ENCODE data around the gene NDE1.
"Not testable (repeated sequence)": the region's sequence is repeated elsewhere in the genome, so short reads cannot be mapped to it uniquely, and the experiment has no call there.

The NDE1 gene

GRCh38 chr16:15652293-15653001 is 2.4 kb downstream of the NDE1 start:
- no peak for DNase-seq

DNA sequence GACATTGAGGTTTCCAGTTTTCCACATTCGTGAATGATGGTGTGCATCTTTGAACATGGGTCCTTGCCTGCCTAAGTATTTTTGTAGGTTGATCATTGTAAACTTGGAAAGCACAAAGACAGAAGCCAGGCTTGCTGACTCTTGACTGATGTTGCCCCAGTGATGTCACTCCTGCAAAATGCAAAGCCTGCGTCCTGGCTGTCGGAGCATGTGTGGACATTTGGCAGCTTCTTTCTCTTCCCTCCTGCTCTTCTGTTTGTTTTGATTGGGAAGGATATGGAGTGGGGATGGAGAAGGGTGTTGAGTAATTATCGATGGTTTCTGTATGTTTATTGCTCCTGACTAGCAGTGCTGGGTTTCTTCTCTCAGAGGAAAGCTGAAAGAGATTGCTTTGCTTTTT is 3.2 kb downstream of the NDE1 start:
- DNase-seq = peak; percentile 86

DNA sequence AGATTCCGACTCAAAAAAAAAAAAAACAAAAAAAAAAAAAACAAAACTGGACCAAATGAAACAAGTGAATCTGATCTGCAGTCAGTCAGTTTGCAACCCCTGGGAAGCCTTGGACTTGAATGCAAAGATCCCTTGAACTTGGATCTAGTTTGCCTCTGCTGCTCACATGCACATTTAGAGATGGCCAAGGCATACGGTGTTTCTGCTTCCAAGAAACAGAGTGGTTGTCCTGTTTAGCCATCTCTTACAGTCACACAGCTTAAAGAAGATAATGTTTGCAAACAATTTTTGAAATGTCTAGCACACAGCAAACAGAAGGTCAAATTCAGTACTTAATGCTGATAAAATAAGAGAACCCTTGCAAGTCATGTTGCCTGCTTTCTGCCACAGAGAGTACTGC is 4.5 kb downstream of the NDE1 start:
- DNase-seq = no peak

GRCh38 chr16:15655561-15655960 is 5.5 kb downstream of the NDE1 start:
- DNase-seq = not testable (repeated sequence)

DNA sequence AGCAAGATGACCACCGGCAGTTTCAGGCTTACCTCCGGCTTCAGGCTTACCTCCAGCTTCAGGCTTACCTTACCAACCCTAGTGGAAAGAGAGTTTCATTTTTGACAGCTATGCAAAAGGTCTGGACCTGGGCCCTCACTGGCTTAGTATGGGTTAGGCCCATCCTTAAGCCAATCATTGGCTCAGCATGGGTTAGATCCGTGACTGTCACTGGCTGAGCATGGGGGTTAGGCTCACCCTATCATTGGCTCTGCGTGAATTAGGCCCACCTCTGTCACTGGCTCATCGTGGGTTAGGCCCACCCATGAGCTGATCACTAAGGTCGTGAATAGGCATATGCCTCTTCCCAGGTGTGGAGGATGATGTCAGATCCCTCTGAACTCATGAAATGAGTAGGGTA is 8.1 kb downstream of the NDE1 start:
- no peak for DNase-seq

DNA sequence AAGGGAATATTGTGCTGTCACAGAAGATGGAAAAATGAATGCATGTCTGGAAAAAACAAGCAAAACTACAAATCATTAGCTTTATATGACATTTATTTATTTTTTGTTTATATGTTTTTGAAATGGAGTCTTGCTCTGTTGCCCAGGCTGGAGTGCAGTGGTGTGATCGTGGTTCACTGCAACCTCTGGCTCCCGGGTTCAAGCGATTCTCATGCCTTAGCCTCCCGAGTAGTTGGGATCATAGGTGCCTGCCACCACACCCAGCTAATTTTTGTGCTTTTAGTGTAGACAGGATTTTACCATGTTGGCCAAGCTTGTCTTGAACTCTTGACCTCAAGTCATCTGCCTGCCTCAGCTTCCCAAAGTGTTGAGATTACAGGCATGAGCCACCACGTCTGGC is 8.5 kb downstream of the NDE1 start:
- DNase-seq = no peak

DNA sequence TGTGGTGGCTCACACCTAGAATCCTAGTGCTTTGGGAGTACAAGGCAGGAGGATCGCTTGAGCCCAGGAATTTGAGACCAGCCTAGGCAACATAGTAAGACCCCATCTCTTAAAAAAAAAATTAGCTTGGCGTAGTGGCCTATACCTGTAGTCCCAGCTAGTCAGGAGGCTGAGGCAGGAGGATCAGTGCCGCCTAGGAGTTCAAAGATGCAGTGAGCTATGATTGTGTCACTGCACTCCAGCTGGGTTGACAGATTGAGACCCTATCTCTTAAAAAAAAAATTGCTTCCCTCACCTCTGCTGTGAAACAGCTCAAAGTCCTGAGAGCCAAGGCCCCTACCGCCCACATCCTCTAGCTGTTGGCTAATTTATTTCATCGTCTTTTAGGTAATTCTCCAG is 10.2 kb downstream of the NDE1 start:
- no peak for DNase-seq

DNA sequence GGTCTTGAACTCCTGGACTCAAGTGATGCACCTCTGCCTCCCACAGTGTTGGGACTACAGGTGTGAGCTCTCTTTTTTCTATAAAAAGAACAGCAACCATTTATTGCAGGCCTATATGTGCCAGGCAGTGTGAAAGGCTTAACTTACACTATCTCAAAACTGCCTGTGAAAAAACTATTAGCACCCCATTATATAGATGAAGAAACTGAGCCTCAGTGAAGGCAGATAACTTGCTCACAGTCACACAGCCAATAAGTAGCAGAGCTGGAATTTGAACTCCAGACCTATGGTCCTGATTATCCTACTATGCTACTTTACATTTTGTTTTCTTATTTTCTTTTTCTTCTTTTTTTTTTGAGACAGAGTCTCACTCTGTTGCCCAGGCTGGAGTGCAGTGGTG is 15.1 kb downstream of the NDE1 start:
- no peak for DNase-seq

DNA sequence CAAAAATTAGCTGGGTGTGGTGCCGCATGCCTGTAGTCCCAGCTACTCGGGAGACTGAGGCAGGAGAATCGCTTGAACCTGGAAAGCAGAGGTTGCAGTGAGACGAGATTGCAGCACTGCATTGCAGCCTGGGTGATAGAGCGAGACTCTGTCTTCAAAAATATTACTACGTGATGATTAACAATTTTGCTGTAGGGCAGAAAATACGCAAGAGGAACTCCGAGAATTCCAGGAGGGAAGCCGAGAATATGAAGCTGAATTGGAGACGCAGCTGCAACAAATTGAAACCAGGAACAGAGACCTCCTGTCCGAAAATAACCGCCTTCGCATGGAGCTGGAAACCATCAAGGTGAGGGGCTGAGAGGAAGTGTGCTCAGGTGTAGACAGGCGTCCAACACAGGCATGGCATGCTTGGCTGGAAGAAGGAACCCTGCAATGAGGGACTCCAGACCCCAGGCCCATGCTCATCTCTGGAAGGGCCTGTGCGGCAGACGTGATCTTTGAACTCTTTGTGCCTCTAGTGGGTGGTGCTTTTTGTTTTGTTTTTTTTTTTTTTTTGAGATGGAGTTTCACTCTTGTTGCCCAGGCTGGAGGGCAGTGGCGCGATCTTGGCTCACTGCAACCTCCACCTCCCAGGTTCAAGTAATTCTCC is 17.2 kb downstream of the NDE1 start:
- no peak for DNase-seq

DNA sequence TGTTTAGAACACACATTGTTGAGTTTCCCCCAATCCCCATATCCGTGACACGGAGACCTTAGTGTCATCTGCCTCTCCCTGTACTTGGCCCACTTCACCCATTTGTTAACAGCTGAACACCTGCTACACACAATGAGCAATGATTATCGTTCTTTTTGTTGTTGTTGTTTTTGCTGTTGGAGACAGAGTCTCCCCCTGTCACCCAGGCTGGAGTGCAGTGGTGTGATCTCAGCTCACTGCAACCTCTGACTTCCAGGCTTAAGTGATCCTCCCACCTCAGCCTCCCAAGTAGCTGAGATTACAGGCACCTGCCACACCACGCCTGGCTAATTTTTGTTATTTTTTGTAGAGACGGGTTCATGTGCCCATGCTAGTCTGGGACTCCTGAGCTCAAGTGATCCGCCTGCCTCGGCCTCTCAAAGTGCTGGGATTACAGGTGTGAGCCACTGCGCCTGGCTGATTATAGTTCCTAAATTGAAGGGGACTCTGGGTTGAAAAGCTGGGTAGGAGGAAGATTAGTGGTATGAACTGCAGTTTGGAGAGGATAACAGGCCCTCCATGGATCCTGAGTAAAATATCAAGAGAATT is 21.6 kb downstream of the NDE1 start:
- no peak for DNase-seq

DNA sequence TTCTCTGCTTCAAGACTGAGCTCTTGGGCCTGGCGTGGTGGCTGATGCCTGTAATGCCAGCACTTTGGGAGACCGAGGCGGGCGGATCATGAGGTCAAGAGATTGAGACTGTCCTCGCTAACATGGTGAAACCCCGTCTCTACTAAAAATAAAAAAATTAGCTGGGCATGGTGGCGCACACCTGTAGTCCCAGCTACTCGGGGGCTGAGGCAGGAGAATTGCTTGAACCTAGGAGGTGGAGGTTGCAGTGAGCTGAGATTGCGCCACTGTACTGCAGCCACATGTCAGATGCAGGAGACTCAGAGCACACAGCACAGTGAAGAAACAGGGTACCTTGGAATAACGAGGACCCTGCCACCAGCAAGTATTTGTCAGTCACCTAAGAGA is 22.1 kb downstream of the NDE1 start:
- not testable (repeated sequence) for DNase-seq

DNA sequence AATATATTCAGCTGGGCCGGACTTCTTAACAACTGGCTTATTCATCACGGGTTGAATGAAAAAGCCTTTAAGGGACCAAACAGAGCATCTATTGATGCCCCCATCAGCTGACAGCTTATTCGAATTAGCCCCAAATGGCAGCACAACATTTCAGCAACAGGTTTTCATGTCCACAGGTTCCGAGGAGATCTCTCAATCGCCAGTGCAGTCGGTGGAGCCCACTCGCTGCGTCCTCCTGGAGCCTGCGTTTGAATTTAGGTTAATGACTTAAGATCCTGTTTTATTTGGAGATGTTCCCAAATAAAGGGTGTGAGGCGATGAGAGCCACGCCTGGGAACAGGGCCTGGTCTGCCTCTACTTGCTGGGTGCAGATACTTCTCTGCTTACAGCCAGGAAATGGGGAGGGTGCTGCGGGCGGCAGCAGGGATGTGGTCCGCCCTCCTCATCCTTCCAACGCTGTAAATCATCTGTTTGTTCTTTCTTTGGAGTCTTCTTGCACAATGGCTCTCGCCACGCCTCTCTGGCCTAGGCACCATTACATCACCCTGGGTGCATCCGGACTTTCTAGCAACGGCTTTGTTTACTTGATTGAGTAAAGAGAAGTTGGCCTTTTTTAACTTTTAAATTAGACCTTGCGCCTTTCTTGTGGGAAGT is 22.6 kb downstream of the NDE1 start:
- peak; percentile 96 for DNase-seq

DNA sequence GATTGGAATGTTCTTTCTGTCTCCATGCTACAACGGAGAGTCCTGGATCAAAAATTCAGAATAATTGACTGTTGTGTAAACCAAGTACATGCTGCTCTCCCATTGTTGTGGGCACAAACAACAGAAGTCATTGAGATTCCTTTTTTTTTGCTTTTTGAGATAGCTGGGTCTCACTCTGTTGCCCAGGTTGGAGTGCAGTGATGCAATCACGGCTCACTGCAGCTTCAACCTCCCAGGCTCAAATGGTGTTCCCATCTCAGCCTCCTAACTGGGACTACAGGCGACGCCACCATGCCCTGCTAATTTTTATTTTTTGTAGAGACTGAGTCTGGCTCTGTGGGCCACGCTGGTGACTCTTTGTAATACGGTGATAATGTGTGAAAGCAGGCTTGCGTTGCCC is 24.5 kb downstream of the NDE1 start:
- no peak for DNase-seq

DNA sequence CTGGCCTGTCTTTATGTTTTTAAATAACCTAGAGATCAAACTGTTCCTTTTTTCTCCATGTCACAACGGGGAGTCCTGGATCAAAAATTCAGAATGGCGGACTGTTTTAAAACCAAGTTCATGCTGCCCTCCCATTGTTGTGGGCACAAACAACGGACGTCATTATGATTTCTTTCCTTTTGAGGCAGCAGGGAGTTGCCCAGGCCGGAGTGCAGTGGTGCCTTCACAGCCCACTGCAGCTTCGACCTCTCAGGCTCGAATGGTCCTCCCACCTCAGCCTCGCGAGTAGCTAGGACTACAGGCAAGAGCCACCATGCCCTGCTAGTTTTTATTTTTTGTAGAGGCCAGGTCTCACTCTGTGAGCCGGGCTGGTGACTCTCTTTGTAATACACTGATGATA is 26.5 kb downstream of the NDE1 start:
- no peak for DNase-seq

- DNase-seq = no peak
These were observed 27.4 kb downstream of the NDE1 start for GRCh38 chr16:15677447-15677846.

- DNase-seq = peak; percentile 60
These were observed 32.1 kb downstream of the NDE1 start for GRCh38 chr16:15682105-15682570.

DNA sequence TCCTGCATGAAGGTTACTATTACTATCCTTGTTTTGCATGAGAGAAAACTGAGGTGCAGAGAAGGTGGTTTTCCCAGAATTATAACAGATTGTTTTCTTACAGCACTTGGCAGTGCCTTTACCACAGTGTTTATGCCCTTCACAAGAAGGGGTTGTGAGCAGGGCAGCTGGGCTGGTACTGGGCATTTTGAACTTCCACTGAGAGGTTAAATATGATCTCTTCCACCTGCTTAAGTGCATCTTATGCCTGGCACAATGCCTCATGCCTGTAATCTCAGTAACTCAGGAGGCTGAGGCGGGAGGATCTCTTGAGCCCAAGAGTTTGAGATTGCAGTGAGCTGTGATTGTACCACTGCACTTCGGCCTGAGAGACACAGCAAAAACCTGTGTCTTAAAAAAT is 36.2 kb downstream of the NDE1 start:
- DNase-seq = no peak

DNA sequence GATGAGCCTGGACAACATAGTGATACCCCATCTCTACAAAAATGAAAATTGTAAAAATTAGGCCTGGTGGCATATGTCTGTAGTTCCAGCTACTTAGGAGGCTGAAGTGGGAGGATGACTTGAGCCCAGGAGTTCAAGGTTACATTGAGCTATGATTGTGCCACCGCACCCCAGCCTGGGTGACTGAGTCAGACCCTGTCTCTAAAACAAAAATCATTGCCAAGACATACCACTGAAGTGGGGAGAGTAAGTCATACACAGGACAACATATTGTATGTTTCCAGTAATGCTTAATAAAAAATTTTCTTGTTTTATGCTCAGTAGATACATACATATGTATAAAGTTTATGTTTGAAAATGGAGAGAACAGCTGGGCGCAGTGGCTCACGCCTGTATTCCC is 39.2 kb downstream of the NDE1 start:
- no peak for DNase-seq

GRCh38 chr16:15690296-15690695 is 40.3 kb downstream of the NDE1 start:
- peak; percentile 48 for DNase-seq

DNA sequence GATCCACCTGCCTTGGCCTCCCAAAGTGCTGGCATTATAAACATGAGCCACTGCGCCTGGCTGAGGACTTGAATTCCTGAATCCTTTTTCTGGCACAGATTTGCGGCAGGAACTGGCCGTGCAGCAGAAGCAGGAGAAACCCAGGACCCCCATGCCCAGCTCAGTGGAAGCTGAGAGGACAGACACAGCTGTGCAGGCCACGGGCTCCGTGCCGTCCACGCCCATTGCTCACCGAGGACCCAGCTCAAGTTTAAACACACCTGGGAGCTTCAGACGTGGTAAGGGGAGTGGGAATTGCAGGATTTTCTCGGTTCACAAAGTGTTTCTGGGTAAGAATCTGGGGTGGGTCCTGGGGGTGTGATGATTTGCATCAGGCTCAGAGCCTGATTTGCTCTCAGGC is 41.0 kb downstream of the NDE1 start:
- DNase-seq = no peak

DNA sequence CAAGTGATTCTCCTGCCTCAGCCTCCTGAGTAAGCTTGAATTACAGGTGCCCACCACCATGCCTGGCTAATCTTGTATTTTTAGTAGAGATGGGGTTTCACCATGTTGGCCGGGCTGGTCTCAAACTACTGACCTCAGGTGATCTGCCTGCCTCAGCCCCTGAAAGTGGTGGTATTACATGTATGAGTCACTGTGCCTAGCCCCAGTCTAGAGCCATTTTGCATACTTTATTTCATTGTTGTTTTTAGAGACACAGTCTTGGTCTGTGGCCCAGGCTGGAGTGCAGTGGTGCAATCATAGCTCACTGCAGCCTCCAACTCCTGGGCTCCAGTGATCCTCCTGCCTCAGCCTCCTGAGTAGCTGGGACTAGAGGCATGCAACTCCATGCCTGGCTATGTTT is 42.5 kb downstream of the NDE1 start:
- DNase-seq = not testable (repeated sequence)

- DNase-seq = no peak
These were observed 44.5 kb downstream of the NDE1 start for GRCh38 chr16:15694499-15694898.

DNA sequence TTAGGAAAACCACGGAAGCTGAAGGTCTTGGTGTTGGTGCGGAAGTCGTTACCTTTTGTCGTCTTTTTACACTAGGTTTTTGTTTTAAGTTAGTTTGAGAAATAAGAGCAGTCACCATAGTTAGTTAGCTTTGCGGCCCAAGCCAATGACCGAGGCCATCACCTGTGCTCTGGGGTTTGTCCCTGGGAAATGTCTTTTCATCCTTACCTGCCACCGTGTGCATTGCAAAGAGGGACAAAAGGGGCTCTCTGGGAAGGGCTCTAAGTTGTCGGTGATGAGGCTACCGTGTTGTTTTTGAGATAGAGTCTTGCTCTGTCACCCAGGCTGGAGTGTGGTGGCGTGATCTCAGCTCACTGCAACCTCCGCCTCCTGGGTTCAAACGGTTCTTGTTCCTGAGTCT is 49.8 kb downstream of the NDE1 start:
- no peak for DNase-seq

DNA sequence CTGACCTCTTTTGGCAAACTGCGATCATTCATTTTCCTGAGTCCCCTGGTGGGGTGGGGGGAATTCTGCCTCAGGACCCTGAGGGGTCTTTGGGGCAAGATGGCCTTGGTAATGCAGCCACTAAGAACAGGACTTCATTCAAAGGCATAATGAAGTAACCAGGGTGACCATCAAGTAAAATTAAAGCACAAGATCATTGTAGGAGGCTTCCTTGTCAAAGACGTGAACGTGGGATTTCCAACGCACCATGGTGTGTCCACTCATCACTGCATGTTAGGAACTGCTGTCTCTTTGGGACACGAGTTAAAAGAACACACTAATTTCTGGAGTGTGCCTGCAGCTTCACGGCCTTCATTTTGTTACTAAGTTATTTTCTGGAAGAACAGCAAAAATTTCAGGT is 51.3 kb downstream of the NDE1 start:
- no peak for DNase-seq
